Lung microvascular endothelial cell (primary cell): ENCODE results near the gene DYNLT4. TPM values are rescaled to one million over a fixed set of nuclear protein-coding genes. Genes with fewer than 3 reads are reported as not detected.
A peak's percentile ranks its signal among the peaks of the same experiment; 100 is the strongest.
"Not testable (repeated sequence)": the region's sequence is repeated elsewhere in the genome, so short reads cannot be mapped to it uniquely, and the experiment has no call there.

Source experiments
- DNase-seq, 2 donors: peaks; one replicate each; pipeline versions ENCODE4 v3.0.0 to v3.0.0-alpha.2; 2010; ENCODE audit warnings: low read depth in 2 of 2
- total RNA-seq: library from RNA; depleted of rRNA; stranded (reverse); fragments of >200 nt; gene quantifications from 2 replicates; pipeline ENCODE4 v1.2.1, GENCODE V29; 2014

The DYNLT4 gene
- total RNA-seq, 1 donor from 2014 or later = 0.40 TPM

GRCh38 chr1:44808938-44809917 is 2.1 kb upstream of the DYNLT4 start:
- peak; percentile 63 to 84 for DNase-seq

- DNase-seq = peak; percentile 94 to 95
Measured at GRCh38 chr1:44808063-44808937, 1.1 kb upstream of the DYNLT4 start, which contains the start of gene BTBD19. TSS of gene BTBD19 (plus strand) at chr1:44808523. CDS start at chr1:44808821, 298 bp downstream.

DNA sequence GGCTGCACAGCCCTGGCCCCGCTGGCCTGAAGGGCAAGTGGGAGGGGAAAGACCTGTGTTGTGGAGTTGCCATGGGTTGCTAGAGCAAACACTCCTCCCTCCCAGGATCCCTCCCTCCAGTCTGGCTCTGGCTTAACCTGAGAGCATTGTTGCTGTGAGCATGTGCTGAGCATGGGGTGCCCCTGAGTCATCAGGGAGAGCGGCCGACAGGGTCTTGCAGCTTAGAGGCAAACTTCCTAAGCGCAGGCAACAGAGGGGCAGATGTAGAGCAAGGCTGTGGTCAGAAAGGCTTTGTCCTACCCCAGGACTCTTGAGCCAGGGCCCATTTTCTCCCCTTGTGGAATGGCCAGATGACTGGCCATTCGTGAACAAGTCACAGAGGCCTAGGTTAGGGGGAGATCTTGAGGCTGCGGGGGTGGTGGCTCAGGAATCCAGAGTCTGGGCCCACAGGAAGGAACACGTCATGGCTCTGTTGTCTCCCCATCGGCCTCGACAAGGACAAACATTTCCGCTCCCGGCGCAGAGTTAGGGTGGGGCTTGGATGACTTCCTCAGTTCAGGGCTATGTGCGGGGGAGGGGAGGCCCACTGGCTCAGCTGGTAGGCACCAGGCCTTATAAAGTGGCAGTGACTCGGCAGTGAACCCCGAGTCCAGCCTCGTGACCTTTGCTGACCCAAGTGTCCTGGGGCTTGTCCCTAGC is 362 bp upstream of the DYNLT4 start:
- peak; percentile 100 for DNase-seq

- no peak for DNase-seq
Measured at GRCh38 chr1:44806025-44806703, 987 bp downstream of the DYNLT4 start.

DNA sequence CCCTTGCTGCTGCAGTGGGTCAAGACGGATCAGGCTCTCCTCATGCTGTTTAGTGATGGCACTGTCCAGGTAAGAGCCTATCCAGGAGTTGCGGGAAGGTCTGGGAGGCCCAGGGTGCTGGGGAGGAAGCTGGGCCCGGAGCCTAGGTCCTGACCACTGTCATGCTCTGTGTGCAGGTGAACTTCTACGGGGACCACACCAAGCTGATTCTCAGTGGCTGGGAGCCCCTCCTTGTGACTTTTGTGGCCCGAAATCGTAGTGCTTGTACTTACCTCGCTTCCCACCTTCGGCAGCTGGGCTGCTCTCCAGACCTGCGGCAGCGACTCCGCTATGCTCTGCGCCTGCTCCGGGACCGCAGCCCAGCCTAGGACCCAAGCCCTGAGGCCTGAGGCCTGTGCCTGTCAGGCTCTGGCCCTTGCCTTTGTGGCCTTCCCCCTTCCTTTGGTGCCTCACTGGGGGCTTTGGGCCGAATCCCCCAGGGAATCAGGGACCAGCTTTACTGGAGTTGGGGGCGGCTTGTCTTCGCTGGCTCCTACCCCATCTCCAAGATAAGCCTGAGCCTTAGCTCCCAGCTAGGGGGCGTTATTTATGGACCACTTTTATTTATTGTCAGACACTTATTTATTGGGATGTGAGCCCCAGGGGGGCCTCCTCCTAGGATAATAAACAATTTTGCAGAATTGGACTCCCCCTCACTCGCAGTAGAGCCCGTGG is 1.7 kb downstream of the DYNLT4 start:
- DNase-seq = no peak

GRCh38 chr1:44803312-44804095 is 3.6 kb downstream of the DYNLT4 start:
- peak in 1 of 2 donors; percentile 31 for DNase-seq

- DNase-seq = no peak
Measured at GRCh38 chr1:44803062-44803311, 4.2 kb downstream of the DYNLT4 start.

DNA sequence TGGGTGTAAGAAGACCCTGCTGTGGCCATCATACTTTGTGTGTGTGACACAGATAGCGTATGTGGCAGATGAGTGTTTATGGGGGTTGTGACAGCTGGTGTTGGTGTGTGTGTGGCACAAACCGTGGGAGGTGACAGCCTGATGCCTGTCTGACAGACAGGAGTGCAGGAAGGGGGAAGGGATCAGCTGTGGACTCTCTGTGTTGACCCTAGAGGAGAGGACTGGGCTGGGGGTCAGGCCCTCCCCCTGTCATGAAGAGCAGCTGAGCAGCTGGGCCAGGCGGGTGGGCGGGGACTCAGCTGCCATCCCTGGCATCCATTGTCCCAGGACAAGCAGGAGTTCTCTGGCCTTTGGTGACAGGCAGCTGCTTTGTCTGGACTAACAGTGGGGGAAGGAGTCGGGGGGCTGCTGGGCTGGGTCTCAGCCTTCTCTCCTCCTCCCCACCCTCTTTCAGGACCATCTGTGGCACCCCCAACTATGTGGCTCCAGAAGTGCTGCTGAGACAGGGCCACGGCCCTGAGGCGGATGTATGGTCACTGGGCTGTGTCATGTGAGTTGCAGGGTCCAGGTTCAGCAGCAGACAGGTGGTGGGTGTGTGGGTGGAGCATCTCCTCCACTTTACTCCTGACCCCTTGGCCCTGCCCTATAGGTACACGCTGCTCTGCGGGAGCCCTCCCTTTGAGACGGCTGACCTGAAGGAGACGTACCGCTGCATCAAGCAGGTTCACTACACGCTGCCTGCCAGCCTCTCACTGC is 4.7 kb downstream of the DYNLT4 start:
- DNase-seq = peak in 1 of 2 donors; percentile 52

DNA sequence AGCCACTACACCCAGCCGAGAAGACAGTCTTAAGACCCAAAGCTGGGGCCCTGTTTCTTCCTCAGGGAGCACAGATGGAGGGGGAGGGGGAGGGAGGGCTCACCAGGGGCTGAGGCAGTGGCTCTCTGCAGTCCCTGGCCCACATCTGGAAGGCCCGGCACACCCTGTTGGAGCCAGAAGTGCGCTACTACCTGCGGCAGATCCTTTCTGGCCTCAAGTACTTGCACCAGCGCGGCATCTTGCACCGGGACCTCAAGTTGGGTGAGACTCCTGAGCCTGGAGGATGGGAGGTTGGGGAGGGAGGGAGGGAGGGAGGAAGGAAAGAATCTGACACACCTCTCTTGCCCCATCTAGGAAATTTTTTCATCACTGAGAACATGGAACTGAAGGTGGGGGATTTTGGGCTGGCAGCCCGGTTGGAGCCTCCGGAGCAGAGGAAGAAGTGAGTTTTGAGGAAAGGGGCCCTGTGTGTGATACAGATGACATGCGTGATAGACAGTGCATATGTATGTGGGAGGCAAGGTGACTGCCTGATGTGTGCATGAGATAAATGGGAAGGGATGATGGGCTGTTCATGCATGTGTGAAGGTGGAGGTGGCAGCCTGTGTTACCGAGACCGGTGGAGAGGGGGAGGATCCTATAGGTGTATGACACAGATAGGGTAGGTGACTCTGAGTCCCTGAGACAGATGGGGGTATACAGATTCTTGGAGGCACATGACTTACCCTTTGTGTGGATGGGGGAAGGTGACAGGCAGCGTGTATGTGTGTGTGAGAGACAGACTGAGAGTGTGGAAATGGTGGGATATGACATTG is 5.5 kb downstream of the DYNLT4 start:
- DNase-seq = peak in 1 of 2 donors; percentile 41

DNA sequence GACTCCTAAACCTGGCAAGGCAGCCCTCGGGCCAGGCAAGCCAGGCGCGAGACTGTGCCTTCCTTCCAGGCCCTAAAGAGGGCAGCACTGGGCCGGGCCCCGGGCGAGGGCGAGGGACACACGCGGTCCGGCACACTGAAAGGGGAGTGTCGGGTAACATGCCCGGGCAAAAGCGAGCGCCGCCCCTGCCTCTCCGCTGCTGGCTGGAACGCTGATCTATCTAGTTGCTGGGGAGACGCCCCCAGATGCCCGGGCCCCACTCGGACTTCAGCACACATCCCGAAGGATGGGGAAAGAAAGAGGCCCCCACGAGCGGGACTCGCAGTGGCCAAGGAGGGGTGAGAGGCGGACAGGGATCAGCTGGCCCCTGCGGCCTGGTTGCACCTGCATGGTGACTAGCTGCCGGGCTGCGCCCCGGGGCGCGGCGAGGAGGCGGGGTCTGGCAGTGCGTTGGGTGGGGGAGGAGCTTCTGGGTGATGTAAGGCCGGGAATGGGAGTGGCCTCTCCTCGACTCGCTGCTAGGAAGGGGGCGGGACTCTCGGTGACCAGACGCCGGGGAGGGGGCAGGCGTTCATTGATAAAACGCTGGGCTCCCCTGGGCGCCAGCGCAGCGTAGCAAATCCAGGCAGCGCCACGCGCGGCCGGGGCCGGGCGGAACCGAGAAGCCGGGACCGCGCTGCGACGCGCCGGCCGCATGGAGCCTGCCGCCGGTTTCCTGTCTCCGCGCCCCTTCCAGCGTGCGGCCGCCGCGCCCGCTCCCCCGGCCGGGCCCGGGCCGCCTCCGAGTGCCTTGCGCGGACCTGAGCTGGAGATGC is 7.2 kb downstream of the DYNLT4 start, which contains the start of gene PLK3:
Gene PLK3, plus strand, starts transcription at position 608 of the 815 bp plus-strand sequence. Its CDS starts 87 bp downstream, at position 695.
- DNase-seq = peak; percentile 99

DNA sequence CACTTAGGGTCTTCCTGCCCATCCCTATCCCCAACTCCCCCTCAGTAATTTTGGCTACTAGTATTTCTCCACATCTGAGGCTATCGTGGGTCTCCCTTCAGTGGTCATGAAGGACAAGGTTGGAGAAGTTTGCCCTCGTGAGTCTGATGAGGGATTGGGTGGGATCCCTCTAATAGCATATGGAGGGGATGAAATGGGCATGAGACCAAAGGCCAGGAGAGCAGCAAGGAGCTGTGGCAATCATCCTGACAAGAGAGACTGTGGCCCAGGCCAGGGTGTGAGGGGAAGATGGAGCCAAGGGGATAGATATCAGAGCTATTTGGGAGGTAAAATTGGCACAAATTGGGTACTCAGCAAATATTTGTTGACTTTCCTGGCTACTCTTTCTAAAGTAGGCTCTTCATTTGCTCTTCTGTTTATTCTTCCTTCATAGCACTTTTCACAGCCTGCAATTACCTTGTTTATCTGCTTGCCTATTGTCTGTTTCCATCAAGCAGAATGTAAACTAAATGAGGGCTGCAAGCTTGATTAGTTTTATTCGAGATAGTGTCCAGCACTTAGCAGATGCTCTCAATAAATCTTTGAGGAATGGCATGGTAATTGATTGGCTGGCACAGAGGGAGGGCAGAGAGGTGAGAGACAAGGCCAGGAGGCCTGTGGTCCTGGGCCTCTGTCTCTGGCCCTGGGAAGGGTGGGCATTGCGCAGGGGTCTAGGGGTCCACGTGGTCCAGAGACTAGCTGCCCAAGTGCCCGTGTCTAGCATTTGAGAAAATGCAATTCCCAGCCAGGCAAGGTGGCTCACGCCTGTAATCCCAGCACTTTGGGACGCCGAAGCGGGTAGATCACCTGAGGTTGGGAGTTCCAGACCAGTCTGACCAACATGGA is 8.4 kb downstream of the DYNLT4 start:
- DNase-seq = no peak

DNA sequence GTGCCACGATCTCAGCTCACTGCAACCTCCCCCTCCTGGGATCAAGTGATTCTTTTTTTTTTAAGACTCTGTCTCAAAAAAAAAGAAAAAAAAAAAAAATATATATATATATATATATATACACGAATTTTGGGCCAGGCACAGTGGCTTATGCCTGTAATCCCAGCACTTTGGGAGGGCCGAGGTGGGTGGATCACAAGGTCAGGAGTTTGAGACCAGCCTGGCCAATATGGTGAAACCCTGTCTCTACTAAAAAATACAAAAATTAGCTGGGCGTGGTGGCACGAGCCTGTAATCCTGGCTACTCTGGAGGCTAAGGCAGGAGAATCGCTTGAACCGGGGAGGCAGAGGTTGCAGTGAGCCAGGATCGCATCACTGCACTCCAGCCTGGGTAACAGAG is 9.3 kb downstream of the DYNLT4 start:
- DNase-seq = not testable (repeated sequence)

DNA sequence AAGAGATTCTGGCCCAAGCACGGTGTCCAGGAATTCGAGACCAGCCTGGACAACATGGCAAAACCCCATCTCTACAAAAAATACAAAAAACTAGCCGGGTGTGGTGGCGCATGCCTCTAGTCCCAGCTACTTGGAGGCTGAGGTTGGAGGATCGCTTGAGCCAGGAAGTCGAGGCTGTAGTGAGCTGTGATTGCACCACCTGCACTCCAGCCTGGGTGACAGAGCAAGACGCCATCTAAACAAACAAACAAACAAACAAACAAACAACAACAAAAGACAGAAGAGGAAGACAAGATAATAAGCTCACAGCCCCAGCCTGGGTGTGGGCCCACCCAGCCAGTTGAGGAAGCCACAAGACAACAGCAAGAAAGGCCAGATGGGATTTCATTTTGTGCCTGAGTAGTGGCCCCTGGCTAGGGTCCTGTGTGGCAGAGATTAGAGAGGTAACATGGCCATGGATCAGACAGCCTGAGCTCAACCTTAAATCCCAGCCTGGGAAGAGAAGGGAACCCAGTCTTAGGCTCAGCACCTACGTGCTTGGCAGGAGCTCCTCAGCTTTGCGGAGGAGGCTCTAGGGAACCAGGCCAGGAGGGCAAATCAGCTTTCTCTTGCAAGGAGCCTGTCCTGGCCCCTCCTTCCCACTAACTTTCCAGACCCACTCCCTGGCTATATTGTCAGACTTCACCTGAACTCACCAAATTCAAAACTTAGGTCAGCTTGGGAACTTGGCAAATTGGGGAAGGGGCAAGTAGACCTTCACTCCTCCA is 14.2 kb downstream of the DYNLT4 start:
- DNase-seq = no peak

- no peak for DNase-seq
Measured at GRCh38 chr1:44790968-44791801, 16.0 kb downstream of the DYNLT4 start.
